HG02798 (cell line): Measurements from ENCODE around the gene MAP4K4.

Experiments used
- ATAC-seq: cut with Tn5 transposase; IDR thresholded peaks from one replicate; pipeline ENCODE4 v1.9.1; 2021; ENCODE audit warnings: mild to moderate bottlenecking; ENCODE audit not compliant: unreplicated experiment, poor library complexity

Gene MAP4K4

GRCh38 chr2:101781326-101781725 is 83.8 kb downstream of the MAP4K4 start:
- no peak for ATAC-seq

- ATAC-seq, result no peak
Measured at GRCh38 chr2:101781791-101782426, 84.4 kb downstream of the MAP4K4 start.

GRCh38 chr2:101782427-101782792 is 84.9 kb downstream of the MAP4K4 start:
- ATAC-seq, result no peak

- ATAC-seq, result no peak
Measured at GRCh38 chr2:101787097-101787496, 89.6 kb downstream of the MAP4K4 start.

- no peak for ATAC-seq
Measured at GRCh38 chr2:101788565-101788964, 91.1 kb downstream of the MAP4K4 start.

- ATAC-seq, result no peak
Measured at GRCh38 chr2:101788995-101789970, 91.8 kb downstream of the MAP4K4 start.

- ATAC-seq, result no peak
Measured at GRCh38 chr2:101790416-101790815, 92.9 kb downstream of the MAP4K4 start.

GRCh38 chr2:101790857-101791256 is 93.3 kb downstream of the MAP4K4 start:
- ATAC-seq, result no peak

- ATAC-seq, result no peak
Measured at GRCh38 chr2:101792208-101792607, 94.7 kb downstream of the MAP4K4 start.

- ATAC-seq, result no peak
Measured at GRCh38 chr2:101793277-101793969, 95.9 kb downstream of the MAP4K4 start.

GRCh38 chr2:101794141-101794540 is 96.6 kb downstream of the MAP4K4 start:
- no peak for ATAC-seq

GRCh38 chr2:101795033-101795432 is 97.5 kb downstream of the MAP4K4 start:
- no peak for ATAC-seq

- ATAC-seq, result no peak
Measured at GRCh38 chr2:101796825-101797600, 99.5 kb downstream of the MAP4K4 start.

- no peak for ATAC-seq
Measured at GRCh38 chr2:101801496-101801895, 104.0 kb downstream of the MAP4K4 start.

- no peak for ATAC-seq
Measured at GRCh38 chr2:101802329-101802728, 104.8 kb downstream of the MAP4K4 start.

- no peak for ATAC-seq
Measured at GRCh38 chr2:101803128-101803527, 105.6 kb downstream of the MAP4K4 start.

GRCh38 chr2:101803945-101804696 is 106.6 kb downstream of the MAP4K4 start:
- ATAC-seq, result no peak

- no peak for ATAC-seq
Measured at GRCh38 chr2:101805152-101806088, 107.9 kb downstream of the MAP4K4 start.
